Vagina (tissue), 2 donors: ENCODE results near the gene CAMK4.

Source experiments
- POLR2A ChIP-seq, 2 donors: fragments of 450-650 bp; IDR thresholded peaks; one replicate each; pipeline ENCODE4 v1.6.1; 2017; ENCODE audit warnings: antibody characterized with exemption in 2 of 2, mild to moderate bottlenecking in 2 of 2, moderate library complexity in 2 of 2
- POLR2AphosphoS5 ChIP-seq, 2 donors: sonication (generic); formaldehyde crosslinking; IDR thresholded peaks; one replicate each; pipeline ENCODE4 v1.9.0; 2017; ENCODE audit warnings: antibody characterized with exemption in 2 of 2, mild to moderate bottlenecking in 2 of 2, low read depth in 1 of 2; ENCODE audit not compliant: insufficient read depth in 1 of 2
- TF ChIP-seq, protein P1 (sequence below), 3 experiments: fragments of 450-650 bp in 2 of 3; fragments of 200-600 bp in 1 of 3; sonication (generic) in 1 of 3; IDR thresholded peaks; one replicate each; pipeline ENCODE4 v1.5.1; 2017 to 2019; ENCODE audit warnings: antibody characterized with exemption in 3 of 3, mild to moderate bottlenecking in 2 of 3, moderate library complexity in 2 of 3

DNA sequence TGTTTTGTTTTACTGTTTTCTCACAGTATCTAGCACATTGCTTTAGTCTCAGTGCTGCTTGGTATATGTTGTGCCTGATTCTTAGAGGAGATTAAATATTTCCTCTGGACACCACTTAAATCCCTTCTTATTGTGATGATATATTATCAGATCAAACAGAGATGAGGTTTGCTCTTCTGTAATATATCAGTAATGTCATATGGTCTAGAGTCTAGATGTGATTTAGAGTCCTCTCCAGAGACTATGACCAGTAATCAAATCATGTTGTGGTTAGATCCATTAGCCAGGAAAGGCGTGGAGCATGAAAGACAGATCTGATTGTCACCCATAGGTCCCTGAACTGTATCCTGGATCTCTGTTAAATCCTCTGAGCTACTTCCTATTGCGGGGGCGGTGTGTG is 24.4 kb downstream of the CAMK4 start:
- TF ChIP-seq POLR2AphosphoS5 (IDR thresholded peaks at IDR 0.05; ENCODE audit: insufficient read depth in 1 of 2, low read depth in 1 of 2) = no peak
- TF ChIP-seq, protein P1, sequence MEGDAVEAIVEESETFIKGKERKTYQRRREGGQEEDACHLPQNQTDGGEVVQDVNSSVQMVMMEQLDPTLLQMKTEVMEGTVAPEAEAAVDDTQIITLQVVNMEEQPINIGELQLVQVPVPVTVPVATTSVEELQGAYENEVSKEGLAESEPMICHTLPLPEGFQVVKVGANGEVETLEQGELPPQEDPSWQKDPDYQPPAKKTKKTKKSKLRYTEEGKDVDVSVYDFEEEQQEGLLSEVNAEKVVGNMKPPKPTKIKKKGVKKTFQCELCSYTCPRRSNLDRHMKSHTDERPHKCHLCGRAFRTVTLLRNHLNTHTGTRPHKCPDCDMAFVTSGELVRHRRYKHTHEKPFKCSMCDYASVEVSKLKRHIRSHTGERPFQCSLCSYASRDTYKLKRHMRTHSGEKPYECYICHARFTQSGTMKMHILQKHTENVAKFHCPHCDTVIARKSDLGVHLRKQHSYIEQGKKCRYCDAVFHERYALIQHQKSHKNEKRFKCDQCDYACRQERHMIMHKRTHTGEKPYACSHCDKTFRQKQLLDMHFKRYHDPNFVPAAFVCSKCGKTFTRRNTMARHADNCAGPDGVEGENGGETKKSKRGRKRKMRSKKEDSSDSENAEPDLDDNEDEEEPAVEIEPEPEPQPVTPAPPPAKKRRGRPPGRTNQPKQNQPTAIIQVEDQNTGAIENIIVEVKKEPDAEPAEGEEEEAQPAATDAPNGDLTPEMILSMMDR (IDR thresholded peaks at IDR 0.05) = no peak
- TF ChIP-seq POLR2A (IDR thresholded peaks at IDR 0.05) = no peak
